Psoas muscle (tissue), 8 donors: Measurements from ENCODE around the gene WNT7B. TPM values are rescaled to one million over a fixed set of nuclear protein-coding genes. Genes with fewer than 3 reads are reported as not detected.

ENCODE experiments used
- ATAC-seq, 4 donors: fragments of 200-7000 bp; cut with Tn5 transposase; one replicate each; pipeline ENCODE4 v1.9.1; 2020; ENCODE audit warnings: moderate library complexity in 3 of 4, mild to moderate bottlenecking in 2 of 4
- DNase-seq, 2 donors: peaks; one replicate each; pipeline ENCODE4 v3.0.0-alpha.2; 2020
- H3K27ac ChIP-seq: fragments of 200-600 bp; one replicate; pipeline ENCODE4 v1.8.0; 2022
- H3K27me3 ChIP-seq, 3 donors: fragments of 200-600 bp in 1 of 3; one replicate each; pipeline versions ENCODE4 v1.6.1 to v1.8.0; 2013 to 2022; ENCODE audit warnings: low read length in 2 of 3, mild to moderate bottlenecking in 2 of 3, moderate library complexity in 1 of 3; ENCODE audit not compliant: insufficient read depth in 3 of 3
- H3K36me3 ChIP-seq, 2 donors: fragments of 200-600 bp in 1 of 2; one replicate each; pipeline versions ENCODE4 v1.6.1 to v1.8.0; 2013 to 2022; ENCODE audit warnings: low read depth in 1 of 2, mild to moderate bottlenecking in 1 of 2, moderate library complexity in 1 of 2; ENCODE audit not compliant: insufficient read depth in 1 of 2
- H3K4me1 ChIP-seq: fragments of 200-600 bp; one replicate; pipeline ENCODE4 v1.8.0; 2022
- H3K4me3 ChIP-seq: fragments of 200-600 bp; one replicate; pipeline ENCODE4 v1.8.0; 2022; ENCODE audit warnings: mild to moderate bottlenecking
- H3K9me3 ChIP-seq: fragments of 200-600 bp; one replicate; pipeline ENCODE4 v1.8.0; 2022
- WGBS, 3 donors: extraction: QIAGEN DNeasy Blood & Tissue Kit; methylation state at CpG; one replicate each; pipeline versions ENCODE4 v1.1.6 to v1.1.7; 2013; 5-methylcytosine and 5-hydroxymethylcytosine counted together
- intact Hi-C, 2 donors: fragments of 100-400 bp; cut with DNase I; formaldehyde crosslinking; loops; one replicate each; pipeline versions ENCODE4 v1.11.0 to v1.14.2; 2022
- polyA plus RNA-seq, 3 donors: library from polyadenylated mRNA; stranded (reverse); fragments of 200-250 nt; gene quantifications; one replicate each; pipeline ENCODE4 v1.2.3, GENCODE V29; 2013
- total RNA-seq, 4 donors: library from RNA; stranded (reverse); fragmentation: NEBNext Ultra II Directional in 2 of 4; extraction: Animal tissue kit (Norgen Biotek cat#: 25700) in 2 of 4; gene quantifications; one replicate each; pipeline versions ENCODE4 v1.2.1 to v1.2.4, GENCODE V29; 2021 to 2023
- TF ChIP-seq, protein P1 (sequence below): fragments of 200-600 bp; IDR thresholded peaks from one replicate; pipeline ENCODE4 v1.8.0; 2022; ENCODE audit warnings: antibody characterized with exemption
- donor health status: healthy with polysubstance abuse.
- donor health status: DM: no; HTN: no; CAD: no; lungs with moderate emphysema.
- donor health status: Bipolar disorder and iron deficiency.
- donor health status: healthy.
- donor health status: DM: yes; HTN: yes; CAD: no.
- donor health status: DM: no; HTN: no; CAD: no.
- donor health status: DM: no; HTN: no; CAD: no.
- donor health status: DM: yes; HTN: yes; CAD: no.

Gene WNT7B
- total and polyA plus RNA-seq, 7 donors = 0.05 TPM; not detected in 6

DNA sequence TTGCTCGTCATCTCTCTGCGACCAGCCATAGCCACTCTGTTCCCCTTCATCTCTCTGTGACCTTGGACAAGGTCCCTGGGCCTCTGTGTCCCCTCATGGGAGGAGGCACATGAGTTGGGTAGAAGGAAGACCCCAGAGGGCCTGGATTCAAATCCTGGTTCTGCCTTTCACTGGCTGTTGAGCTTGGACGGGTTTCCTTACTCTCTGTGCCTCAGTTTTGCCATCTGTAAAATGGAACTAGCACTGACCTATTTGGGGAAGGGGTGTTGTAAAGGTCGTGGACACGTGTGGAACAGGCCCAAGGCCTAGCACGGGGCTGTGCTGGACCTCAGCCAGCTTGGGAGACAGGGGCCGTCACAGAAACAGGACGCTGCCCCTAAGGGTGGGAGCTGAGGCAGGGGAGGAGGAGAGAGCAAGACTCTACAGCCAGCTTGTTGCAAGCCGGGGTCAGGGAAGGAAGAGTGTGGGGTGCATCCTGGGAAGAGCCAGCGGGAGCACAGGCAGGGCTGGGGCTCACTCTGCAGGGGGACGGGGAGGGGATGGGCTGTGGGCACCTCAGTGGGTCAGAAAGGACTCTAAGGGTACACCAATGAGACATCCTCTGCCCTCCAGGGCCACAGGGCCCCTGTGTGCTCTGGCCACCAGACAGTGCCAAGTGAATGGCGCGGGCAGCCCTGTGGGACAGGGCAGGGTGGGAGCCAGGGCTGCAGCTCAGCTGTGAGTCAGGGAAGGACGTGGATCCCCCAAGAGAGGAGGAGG, 59.1 kb downstream of the WNT7B start:
- H3K27me3 ChIP-seq = peaks cover 0 to 5% (median 0%) of the 10 kb centered on the region in 3 donors
- no peaks in the 10 kb centered on the region for H3K4me1 ChIP-seq
- H3K4me3 ChIP-seq = no peak overlapping the region
- intact Hi-C loops = no loop called here
- no peak for ATAC-seq
- TF ChIP-seq, protein P1, sequence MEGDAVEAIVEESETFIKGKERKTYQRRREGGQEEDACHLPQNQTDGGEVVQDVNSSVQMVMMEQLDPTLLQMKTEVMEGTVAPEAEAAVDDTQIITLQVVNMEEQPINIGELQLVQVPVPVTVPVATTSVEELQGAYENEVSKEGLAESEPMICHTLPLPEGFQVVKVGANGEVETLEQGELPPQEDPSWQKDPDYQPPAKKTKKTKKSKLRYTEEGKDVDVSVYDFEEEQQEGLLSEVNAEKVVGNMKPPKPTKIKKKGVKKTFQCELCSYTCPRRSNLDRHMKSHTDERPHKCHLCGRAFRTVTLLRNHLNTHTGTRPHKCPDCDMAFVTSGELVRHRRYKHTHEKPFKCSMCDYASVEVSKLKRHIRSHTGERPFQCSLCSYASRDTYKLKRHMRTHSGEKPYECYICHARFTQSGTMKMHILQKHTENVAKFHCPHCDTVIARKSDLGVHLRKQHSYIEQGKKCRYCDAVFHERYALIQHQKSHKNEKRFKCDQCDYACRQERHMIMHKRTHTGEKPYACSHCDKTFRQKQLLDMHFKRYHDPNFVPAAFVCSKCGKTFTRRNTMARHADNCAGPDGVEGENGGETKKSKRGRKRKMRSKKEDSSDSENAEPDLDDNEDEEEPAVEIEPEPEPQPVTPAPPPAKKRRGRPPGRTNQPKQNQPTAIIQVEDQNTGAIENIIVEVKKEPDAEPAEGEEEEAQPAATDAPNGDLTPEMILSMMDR = no peak
- DNase-seq = no peak
- WGBS, 3 donors = 68 to 74% (median 69%) methylated on average over 14 of the region's 14 CpGs
- H3K36me3 ChIP-seq = no peaks in the 10 kb centered on the region
- no peak overlapping the region for H3K27ac ChIP-seq
- H3K9me3 ChIP-seq = no peaks in the 10 kb centered on the region

DNA sequence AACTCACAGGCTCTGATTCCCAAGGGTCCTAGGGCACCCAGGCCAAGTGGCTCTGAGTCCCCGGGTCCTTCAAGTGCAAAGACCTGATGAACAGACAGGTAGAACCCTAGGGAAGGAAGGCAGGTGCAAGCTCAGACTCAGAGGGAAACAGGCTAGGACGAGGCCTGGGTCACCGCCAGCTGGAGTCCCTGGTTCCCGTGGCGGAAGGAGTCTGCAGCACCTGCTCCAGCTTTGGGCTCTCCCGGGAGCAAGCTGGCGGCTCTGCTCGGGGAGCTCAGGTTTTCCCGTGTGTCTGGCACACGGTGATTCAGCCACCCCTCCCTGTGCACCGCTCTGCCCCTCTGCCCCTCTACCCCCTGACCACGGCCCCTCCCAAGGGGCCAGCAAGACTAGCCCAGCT, 59.8 kb downstream of the WNT7B start:
- H3K36me3 ChIP-seq = no peaks in the 10 kb centered on the region
- ATAC-seq = peak in 1 of 4 donors; percentile 19
- H3K27ac ChIP-seq = no peak overlapping the region
- H3K4me3 ChIP-seq = no peak overlapping the region
- no peaks in the 10 kb centered on the region for H3K9me3 ChIP-seq
- 34 to 48% (median 47%) methylated on average over 6 to 12 of the region's 12 CpGs for WGBS, 3 donors
- no peaks in the 10 kb centered on the region for H3K4me1 ChIP-seq
- no peak for DNase-seq
- peaks cover 0 to 5% (median 0%) of the 10 kb centered on the region in 3 donors for H3K27me3 ChIP-seq
- TF ChIP-seq, protein P1 = no peak
- intact Hi-C loops = no loop called here

DNA sequence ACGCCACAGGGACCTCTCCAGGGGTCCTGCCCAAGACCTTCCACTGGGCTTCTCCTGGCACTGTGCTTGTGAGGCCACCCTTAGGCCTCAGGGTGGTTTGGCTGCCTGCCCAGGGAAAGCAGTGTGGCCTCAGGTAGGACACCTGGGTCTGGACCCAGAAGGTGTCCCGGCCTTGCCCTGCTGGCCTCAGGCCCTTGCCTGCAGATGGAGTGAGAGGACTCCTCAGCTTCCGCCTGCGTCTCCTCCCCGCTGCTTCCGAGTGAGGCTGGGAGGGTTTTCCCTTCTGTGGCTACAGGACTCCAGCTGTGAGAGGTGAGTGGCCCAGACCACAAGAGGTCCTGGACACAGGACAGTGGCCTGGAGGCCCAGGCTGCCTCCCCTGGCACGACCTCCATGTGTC, 60.4 kb downstream of the WNT7B start:
- TF ChIP-seq, protein P1 = no peak
- Histone ChIP-seq H3K27me3 (peaks cover 0 to 5% (median 0%) of the 10 kb centered on the region in 3 donors), H3K27ac (no peak overlapping the region), H3K4me3 (no peak overlapping the region), H3K9me3 (no peaks in the 10 kb centered on the region), H3K4me1 (peaks cover 6% of the 10 kb centered on the region), H3K36me3 (no peaks in the 10 kb centered on the region)
- DNase-seq (no peak), ATAC-seq (no peak)
- intact Hi-C loops = no loop called here
- 73 to 74% (median 73%) methylated on average over 6 to 7 of the region's 7 CpGs for WGBS, 3 donors

DNA sequence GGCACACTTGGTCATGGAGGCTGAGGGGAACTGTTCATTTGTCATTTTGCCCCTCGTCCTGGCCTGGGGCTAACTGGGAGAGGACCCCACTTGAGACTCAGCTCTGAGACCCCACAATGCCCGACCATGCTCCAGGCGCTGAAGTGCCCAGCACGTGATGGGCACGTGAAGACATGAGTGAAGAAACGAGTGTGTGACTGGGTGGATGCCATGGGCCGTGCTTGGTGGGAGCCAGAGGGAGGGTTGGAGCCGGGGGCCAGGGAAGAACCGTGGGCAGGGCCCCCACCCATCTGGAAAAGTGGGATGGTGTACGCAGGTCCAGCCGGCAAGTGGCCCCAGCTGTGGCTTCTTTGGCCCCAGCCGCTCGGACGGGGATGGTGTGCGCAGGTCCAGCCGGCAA, 61.1 kb downstream of the WNT7B start:
- DNase-seq (no peak), ATAC-seq (no peak)
- H3K36me3 ChIP-seq = no peaks in the 10 kb centered on the region
- peaks cover 10% of the 10 kb centered on the region for H3K4me1 ChIP-seq
- H3K27ac ChIP-seq = no peak overlapping the region
- peaks cover 0 to 5% (median 0%) of the 10 kb centered on the region in 3 donors for H3K27me3 ChIP-seq
- H3K9me3 ChIP-seq = no peaks in the 10 kb centered on the region
- TF ChIP-seq, protein P1 = no peak
- intact Hi-C loops = no loop called here
- WGBS, 3 donors = 85 to 92% (median 89%) methylated on average over 16 of the region's 16 CpGs
- no peak overlapping the region for H3K4me3 ChIP-seq
